ENCODE measurements around the gene OR4C6. TPM values are rescaled to one million over a fixed set of nuclear protein-coding genes. Genes with fewer than 3 reads are reported as not detected.

Gene OR4C6
- polyA plus RNA-seq (2013, experiment 1 of 2; ENCODE audit: insufficient read length) = not detected
- polyA plus RNA-seq (2013, experiment 2 of 2; ENCODE audit: insufficient read length) = not detected

DNA sequence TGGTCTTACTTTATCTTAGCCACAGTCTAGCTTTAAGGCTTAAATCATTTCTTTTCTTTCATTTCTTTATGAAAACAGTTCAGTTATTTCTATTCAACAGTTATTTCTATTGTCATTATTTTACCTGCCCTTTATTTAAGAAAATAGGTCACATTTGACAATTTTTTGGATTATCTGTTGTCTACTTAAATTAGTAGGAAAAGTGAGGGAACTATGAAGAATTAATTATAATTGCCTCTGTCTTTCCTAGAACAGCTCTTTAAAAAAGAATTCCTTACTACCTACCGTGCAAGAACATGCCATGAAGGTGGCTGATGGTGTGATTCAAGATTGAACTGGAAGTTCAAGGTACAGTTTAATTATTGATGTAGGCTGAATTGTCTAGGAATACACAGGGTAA, at the start of gene OR4C6:
Gene OR4C6, plus strand, starts transcription at position 301 of the 400 bp plus-strand sequence. CDS start 2,966 bp downstream, outside the sequence.
- DNase-seq = no peak

DNA sequence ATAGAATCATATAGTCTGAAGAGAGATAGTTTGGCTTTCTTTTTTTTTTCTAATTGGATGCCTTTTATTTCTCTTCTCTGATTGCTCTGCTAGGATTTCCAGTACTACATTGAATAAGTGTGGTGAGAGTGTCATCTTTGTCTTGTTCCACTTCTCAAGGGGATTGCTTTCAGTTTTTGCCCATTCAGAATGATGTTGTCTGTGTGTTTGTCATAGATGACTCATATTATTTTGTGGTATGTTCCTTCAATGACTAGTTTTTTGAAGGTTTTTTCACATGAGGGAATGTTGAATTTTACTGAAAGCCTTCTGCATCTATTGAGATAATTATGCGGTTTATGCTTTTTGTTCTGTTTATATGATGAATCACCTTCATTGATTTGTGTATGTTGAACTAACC, 37.5 kb upstream of the OR4C6 start:
- DNase-seq = no peak

DNA sequence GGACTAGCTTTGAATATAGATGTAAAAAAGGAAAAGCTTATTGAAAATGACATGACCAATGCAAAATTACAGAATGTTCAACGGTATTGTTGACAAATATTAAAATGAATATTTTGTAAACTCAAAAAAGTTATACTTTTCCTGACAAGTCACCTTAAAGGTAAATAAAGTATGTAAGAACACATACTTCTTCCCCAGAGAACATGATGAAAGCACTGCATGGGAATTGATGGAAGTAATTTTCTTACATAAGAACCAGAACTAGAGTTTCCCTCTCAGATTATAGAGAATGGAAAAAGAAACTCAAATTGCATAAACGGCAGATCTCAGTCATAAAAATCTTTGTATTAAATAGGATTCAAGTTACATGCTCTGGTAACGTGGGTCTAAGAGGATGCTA, 27.2 kb upstream of the OR4C6 start, which contains the start of gene OR4P4:
Gene OR4P4, plus strand, starts transcription at position 301 of the 400 bp plus-strand sequence.
- no peak for DNase-seq

DNA sequence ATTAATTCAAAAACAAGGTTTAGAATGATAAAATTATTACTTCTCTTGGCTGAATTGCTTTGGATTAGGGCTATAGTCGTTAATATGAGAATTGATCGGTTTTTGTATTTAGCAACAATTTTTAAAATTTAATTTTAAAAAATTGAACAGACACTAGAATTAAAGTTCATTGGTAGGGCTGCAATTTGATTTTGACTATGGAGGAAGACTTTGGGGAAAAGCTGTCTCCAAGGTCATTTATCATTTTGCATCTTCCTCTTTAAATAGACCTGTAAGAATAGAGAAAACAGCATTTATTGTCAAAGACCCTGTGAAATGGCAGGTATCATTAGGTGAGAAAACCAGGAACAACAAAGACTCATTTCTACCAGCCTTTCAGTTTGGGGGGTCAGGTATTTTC, 14.0 kb upstream of the OR4C6 start, which contains the start of gene OR4S2:
Gene OR4S2, plus strand, starts transcription at position 301 of the 400 bp plus-strand sequence. CDS start 2,577 bp downstream, outside the sequence.
- DNase-seq = no peak

DNA sequence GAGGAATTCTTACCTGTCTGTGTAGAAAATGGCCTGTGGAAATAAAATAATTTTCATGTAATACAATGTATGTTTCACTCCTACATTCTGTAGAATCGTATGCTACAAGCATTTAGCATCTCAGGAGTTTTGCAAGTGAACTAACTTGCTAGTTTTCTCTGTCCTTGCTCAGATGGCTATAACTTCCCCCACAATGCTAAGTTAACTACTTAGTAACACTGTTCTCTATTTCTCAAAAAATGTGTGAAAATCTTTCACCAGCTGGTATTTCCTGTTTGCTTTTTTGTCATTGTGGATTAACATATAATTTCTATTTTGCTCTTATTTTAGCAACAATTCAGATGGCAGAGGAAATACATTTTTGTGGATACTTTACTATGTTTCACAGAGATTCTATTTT, 9.4 kb upstream of the OR4C6 start:
- DNase-seq = no peak

DNA sequence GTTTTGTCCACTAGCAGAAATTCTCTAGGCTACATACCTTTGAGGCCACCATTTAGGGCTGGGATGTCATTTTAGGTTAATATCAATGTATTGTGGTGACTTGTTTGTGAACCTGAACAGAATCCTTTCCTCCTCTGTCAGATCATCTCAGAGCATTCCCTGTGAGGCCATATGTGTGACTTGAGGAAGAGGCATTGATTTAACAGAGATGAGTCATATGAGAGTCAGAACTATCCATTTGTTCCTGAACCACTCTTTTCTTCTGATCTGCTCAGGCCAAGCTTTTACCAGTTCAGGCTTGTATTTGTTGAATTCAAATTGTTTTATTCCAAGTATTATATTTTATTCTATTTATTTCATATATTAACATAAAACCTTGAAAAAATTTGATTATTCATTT, 6.9 kb upstream of the OR4C6 start:
- no peak for DNase-seq

DNA sequence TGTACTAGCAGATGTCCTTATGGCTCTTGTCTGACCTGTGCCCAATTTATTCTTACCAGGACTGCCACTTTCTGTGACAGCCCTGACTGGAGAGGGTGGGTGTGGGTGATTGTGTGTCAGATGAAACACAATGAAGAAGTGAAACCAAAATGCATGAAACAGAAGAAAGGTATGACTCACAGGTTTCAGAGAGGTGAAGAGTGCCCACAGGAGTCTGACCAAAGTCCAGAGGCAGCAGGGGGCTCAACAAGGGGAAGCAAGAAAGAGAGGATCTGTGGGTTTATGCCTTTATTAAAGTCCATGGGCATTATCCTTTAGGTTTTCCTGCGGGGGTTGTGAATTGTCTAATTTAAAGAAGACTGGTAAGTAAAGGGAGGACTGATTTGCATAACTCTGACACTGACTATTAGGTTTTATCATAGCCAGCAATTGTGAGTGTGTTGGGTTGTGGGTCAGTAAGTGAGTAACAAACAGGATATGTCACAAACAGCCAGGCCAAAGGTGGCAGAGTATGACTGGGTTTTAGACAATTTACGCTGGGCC, 3.9 kb upstream of the OR4C6 start:
- no peak for DNase-seq

DNA sequence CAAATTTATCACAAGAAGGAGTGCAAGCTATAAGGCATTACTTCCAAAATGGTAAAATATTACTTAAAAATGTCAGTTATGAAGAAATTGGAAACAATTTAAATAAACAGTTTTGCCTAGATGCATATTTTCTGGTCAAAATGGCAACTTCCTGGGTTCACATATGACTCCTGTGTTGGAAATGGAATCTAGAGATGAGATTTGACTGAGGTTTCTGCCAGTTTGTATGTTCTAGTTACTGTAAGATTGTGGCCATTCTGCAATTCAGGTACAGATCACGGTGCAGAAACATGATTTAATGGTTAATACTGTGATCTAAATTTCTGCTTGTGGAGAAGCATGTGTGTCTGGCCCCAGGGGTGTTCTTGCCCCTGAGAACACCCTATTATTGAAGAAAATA, 3.4 kb upstream of the OR4C6 start:
- DNase-seq = no peak

DNA sequence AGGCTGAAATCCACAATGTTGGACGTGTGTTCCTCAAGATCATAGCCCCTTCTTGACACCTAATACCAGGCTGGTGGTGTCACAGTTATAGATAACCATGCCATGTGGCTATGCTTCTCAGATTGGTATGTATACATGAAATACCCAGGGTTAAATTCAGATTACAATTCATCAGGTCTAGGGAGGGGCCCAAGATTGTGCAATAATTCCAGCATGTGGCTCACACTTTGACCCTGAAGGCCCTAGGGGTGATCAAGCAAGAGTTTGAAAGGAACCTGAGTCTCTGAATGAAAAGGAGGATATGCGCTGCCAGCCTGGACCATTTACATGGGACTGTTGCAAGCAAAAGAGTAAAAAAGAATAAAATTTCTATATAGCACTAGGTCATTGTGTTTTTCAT, 7.4 kb downstream of the OR4C6 start:
- no peak for DNase-seq

DNA sequence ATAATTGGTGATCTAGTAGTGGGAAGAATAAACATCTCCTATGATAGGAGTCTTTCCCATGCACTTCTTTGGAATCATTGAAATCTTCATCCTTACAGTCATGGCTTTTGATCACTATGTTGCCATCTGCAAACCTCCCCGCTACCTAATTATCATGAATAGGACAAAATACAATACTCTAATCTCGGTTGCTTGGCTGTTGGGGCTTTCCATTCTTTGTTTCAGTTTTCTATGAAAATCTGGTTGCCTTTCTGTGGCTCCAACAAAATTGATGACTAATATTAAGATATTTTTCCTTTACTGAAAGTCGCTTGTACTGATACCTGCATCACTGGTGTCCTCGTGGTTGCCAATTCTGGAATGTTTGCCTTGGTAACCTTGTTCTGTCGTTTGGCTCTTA, 11.9 kb downstream of the OR4C6 start:
- no peak for DNase-seq

DNA sequence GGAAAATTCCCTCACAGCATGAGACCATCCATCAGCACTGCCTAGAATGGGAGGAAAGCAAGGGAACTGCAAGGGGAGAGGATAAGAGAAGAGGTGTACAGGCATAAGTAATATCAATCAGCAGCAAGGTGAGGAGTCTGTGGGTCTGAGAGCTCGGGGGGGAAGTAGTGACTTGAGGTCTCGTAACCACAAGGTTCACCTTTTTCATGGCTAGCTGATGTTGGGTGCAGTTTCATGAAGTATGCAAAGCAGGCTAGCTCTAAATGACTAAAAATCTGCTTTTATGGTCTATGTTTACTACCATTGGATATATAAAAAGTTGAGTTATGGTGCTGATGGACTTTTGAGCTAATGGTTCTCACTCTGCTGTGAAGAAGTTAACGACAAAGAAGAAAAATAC, 35.8 kb downstream of the OR4C6 start:
- DNase-seq = no peak

DNA sequence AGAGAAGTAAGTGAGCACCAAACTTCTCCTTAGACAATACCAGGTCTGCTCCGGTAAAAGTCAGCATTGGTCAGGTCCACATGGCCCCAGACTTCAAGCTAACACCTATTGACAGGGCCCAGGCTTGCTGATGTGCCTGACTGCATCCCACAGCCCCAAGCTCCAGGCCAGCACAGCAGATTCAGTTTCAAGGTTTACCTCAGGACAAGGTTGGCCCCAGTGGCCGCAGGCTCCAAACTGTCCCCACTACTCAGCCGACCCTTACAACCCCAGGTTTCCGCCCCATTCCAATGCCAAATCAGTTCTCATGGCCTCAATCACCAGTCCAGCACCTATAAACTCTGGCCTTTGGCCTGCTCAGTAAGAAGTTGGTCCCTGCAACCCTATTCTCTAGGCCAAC, 39.4 kb downstream of the OR4C6 start:
- DNase-seq = no peak

DNA sequence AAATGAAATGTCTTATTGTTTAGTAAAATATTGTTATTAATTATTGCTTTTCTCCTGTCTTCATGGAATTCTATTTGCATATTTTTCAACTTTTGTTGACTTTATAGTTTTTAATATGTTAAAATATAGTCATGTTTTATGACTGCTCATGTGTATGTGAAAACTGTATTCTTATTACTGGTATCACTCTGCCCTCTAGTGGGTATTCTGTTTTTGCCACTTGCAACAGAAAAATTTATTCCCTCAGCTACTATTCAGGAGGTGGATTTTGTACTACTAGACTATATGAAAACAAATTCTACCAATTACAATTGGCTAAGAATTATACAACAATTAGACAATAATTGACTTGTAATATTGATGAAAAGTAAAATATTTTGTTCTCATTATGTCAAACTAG, 45.0 kb downstream of the OR4C6 start:
- DNase-seq = no peak

DNA sequence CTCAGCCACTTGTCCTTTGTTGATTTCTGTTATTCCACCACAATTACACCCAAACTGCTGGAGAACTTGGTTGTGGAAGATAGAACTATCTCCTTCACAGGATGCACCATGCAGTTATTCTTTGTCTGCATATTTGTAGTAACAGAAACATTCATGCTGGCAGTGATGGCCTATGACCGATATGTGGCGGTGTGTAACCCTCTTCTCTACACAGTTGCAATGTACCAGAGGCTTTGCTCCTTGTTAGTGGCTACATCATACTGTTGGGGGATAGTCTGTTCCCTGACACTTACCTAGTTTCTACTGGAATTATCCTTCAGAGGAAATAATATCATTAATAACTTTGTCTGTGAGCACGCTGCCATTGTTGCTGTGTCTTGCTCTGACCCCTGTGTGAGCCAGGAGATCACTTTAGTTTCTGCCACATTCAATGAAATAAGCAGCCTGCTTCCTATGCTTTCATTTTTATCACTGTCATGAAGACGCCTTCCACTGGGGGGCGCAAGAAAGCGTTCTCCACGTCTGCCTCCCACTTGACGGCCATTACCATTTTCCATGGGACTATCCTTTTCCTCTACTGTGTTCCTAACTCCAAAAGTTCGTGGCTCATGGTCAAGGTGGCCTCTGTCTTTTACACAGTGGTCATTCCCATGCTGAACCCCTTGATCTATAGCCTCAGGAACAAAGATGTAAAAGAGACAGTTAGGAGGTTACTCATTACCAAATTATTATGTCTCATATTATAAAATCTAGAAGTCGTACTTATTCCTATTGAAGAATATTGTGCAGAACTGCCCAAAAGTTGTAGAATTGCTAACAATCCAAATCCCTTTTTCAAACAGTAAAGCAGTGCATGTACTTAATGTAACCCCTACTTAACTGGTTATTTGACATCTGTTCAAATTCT, 53.2 kb downstream of the OR4C6 start:
- DNase-seq = no peak

Data from fibroblast of skin of abdomen (primary cell).